Measurements from ENCODE around the gene LGALS9.

LGALS9 gene

DNA sequence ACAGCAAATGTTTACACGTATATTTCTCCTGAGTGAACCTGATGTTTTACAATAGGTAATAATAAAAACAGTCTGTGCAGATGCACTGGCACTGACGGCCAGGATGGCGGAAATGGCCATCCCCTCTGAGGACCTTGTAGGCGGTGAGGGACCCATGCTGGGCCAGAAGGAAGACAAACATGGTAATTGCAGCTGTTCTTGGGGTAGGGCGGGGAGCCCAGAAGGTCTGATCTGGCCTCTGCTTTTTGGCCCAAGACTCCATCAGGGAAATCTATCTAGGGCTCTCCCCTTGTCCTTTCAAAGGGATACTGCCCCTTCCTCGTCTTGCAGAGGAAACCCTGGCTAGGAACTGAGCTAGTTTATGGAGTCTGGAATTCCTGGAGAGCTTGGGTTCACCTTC, 7.4 kb upstream of the LGALS9 start:
- no peaks in the 10 kb centered on the region for H3K9me3 ChIP-seq (ENCODE audit: control insufficient read depth, insufficient read depth, low read depth, low read length)
- no peak overlapping the region for H3K27ac ChIP-seq (ENCODE audit: extremely low read depth, low read depth, low read length)
- no peak overlapping the region for H3K4me3 ChIP-seq (ENCODE audit: low read depth, low read length)
- ChIA-PET POLR2A (interaction anchor here (0.6 kb wide), 1 partner anchor 305 kb away, joined by 5 read pairs; no protein-coding TSS in a partner anchor), CTCF (interaction anchor here (0.6 to 3.0 kb wide), 4 partner anchors 27 to 407 kb away, joined by 3 to 16 read pairs (median 10); no protein-coding TSS in a partner anchor)
- no peaks in the 10 kb centered on the region for H3K4me1 ChIP-seq (ENCODE audit: control insufficient read depth, insufficient read depth, low read length)
- peaks cover 3 to 72% of the 10 kb centered on the region in 2 experiments; a peak in 2 of 3 replicates for H3K36me3 ChIP-seq (ENCODE audit: control insufficient read depth in 2 of 2, insufficient read depth in 1 of 2, low read length in 2 of 2)
- TF ChIP-seq MZF1 (tag by site-specific recombination; IDR thresholded peaks at IDR 0.05; ENCODE audit: borderline replicate concordance): no peak
- TF ChIP-seq ZSCAN30 (tag by site-specific recombination; IDR thresholded peaks at IDR 0.05): no peak
- TF ChIP-seq HOXA7 (CRISPR knock-in tag; IDR thresholded peaks at IDR 0.05; ENCODE audit: borderline replicate concordance): no peak

DNA sequence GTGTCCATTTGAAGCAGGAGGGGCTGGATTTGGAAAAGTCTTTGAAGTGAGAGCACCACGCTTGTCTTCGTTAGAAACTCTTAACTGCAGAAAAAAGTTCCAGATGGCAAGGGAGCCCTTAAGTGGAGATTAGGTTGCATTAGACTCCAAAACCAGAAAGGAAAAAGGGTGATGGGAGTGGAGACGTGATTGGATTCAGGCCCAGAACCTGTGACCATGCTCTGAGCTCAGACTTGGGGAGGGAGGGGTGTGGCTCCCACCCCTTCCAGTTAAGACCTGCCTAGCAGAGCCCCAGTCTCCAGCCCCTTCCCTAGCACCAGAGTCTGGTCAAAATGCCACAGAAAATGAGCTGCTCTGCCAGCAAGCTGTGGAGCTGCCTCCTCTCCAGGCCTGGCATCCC, 6.4 kb upstream of the LGALS9 start:
- Histone ChIP-seq H3K27ac (ENCODE audit: extremely low read depth, low read depth, low read length) (no peak overlapping the region), H3K36me3 (ENCODE audit: control insufficient read depth in 2 of 2, insufficient read depth in 1 of 2, low read length in 2 of 2) (peaks cover 0 to 66% of the 10 kb centered on the region in 2 experiments; a peak in 1 of 3 replicates), H3K4me1 (ENCODE audit: control insufficient read depth, insufficient read depth, low read length) (no peaks in the 10 kb centered on the region), H3K4me3 (ENCODE audit: low read depth, low read length) (no peak overlapping the region), H3K9me3 (ENCODE audit: control insufficient read depth, insufficient read depth, low read depth, low read length) (no peaks in the 10 kb centered on the region)
- TF ChIP-seq GLI4 (tag by site-specific recombination; IDR thresholded peaks at IDR 0.05): no peak
- TF ChIP-seq KLF1 (tag by site-specific recombination; IDR thresholded peaks at IDR 0.05): 0 out of 2 replicates have a peak, but pooled peaks have one; percentile 12
- TF ChIP-seq, protein P1, sequence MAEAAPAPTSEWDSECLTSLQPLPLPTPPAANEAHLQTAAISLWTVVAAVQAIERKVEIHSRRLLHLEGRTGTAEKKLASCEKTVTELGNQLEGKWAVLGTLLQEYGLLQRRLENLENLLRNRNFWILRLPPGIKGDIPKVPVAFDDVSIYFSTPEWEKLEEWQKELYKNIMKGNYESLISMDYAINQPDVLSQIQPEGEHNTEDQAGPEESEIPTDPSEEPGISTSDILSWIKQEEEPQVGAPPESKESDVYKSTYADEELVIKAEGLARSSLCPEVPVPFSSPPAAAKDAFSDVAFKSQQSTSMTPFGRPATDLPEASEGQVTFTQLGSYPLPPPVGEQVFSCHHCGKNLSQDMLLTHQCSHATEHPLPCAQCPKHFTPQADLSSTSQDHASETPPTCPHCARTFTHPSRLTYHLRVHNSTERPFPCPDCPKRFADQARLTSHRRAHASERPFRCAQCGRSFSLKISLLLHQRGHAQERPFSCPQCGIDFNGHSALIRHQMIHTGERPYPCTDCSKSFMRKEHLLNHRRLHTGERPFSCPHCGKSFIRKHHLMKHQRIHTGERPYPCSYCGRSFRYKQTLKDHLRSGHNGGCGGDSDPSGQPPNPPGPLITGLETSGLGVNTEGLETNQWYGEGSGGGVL (tag by site-specific recombination; IDR thresholded peaks at IDR 0.05): no peak
- no peak for TF ChIP-seq ZNF48 (tag by site-specific recombination; IDR thresholded peaks at IDR 0.05)
- no peak for TF ChIP-seq HOXA7 (CRISPR knock-in tag; IDR thresholded peaks at IDR 0.05; ENCODE audit: borderline replicate concordance)
- no peak for TF ChIP-seq ZBTB17 (tag by site-specific recombination; IDR thresholded peaks at IDR 0.05)
- no peak for TF ChIP-seq ZNF501 (tag by site-specific recombination; IDR thresholded peaks at IDR 0.05)
- no peak for TF ChIP-seq GLI2 (tag by site-specific recombination; IDR thresholded peaks at IDR 0.05; ENCODE audit: borderline replicate concordance, low read depth)
- ChIA-PET CTCF (interaction anchor here (0.6 to 1.2 kb wide), 3 partner anchors 22 to 70 kb away, joined by 3 to 4 read pairs (median 4); no protein-coding TSS in a partner anchor), POLR2A (no interaction called here)

DNA sequence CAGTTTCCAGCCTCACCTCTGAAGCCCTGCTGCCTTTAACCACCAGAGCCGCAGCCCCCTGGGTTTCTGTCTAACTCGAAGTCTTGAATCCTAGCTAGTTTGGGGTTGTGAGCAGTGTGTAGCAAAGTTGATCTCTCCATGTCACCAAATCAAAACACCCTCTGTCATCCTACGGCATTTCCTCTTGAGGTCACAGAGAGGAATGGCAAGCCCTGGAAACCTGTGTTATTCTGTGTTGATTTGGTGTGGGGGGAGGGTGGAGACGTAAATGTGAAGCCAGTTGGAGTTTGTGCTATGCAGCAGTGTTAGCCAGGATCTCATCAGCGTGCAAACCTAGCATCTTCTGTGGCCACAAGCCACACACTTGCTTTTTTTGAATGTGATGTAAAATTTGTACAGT, 5.1 kb upstream of the LGALS9 start:
- no peak for TF ChIP-seq ZBTB20 (tag by site-specific recombination; IDR thresholded peaks at IDR 0.05)
- no peak for TF ChIP-seq ZNF426 (tag by site-specific recombination; IDR thresholded peaks at IDR 0.05)
- no peak for TF ChIP-seq BCL11B (tag by site-specific recombination; IDR thresholded peaks at IDR 0.05; ENCODE audit: low read depth)
- no peak for TF ChIP-seq ZNF549 (tag by site-specific recombination; IDR thresholded peaks at IDR 0.05)
- no peak for TF ChIP-seq ZNF623 (tag by site-specific recombination; IDR thresholded peaks at IDR 0.05)
- TF ChIP-seq, protein P2, sequence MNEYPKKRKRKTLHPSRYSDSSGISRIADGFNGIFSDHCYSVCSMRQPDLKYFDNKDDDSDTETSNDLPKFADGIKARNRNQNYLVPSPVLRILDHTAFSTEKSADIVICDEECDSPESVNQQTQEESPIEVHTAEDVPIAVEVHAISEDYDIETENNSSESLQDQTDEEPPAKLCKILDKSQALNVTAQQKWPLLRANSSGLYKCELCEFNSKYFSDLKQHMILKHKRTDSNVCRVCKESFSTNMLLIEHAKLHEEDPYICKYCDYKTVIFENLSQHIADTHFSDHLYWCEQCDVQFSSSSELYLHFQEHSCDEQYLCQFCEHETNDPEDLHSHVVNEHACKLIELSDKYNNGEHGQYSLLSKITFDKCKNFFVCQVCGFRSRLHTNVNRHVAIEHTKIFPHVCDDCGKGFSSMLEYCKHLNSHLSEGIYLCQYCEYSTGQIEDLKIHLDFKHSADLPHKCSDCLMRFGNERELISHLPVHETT (tag by site-specific recombination; IDR thresholded peaks at IDR 0.05): no peak
- TF ChIP-seq SP3 (tag by site-specific recombination; IDR thresholded peaks at IDR 0.05): no peak
- no peak for TF ChIP-seq GLI2 (tag by site-specific recombination; IDR thresholded peaks at IDR 0.05; ENCODE audit: borderline replicate concordance, low read depth)
- no peak for TF ChIP-seq ZNF530 (tag by site-specific recombination; IDR thresholded peaks at IDR 0.05; ENCODE audit: low read depth)
- TF ChIP-seq ZSCAN30 (tag by site-specific recombination; IDR thresholded peaks at IDR 0.05): no peak
- TF ChIP-seq, protein P3, sequence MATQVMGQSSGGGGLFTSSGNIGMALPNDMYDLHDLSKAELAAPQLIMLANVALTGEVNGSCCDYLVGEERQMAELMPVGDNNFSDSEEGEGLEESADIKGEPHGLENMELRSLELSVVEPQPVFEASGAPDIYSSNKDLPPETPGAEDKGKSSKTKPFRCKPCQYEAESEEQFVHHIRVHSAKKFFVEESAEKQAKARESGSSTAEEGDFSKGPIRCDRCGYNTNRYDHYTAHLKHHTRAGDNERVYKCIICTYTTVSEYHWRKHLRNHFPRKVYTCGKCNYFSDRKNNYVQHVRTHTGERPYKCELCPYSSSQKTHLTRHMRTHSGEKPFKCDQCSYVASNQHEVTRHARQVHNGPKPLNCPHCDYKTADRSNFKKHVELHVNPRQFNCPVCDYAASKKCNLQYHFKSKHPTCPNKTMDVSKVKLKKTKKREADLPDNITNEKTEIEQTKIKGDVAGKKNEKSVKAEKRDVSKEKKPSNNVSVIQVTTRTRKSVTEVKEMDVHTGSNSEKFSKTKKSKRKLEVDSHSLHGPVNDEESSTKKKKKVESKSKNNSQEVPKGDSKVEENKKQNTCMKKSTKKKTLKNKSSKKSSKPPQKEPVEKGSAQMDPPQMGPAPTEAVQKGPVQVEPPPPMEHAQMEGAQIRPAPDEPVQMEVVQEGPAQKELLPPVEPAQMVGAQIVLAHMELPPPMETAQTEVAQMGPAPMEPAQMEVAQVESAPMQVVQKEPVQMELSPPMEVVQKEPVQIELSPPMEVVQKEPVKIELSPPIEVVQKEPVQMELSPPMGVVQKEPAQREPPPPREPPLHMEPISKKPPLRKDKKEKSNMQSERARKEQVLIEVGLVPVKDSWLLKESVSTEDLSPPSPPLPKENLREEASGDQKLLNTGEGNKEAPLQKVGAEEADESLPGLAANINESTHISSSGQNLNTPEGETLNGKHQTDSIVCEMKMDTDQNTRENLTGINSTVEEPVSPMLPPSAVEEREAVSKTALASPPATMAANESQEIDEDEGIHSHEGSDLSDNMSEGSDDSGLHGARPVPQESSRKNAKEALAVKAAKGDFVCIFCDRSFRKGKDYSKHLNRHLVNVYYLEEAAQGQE (tag by site-specific recombination; IDR thresholded peaks at IDR 0.05): no peak
- Histone ChIP-seq H3K4me1 (ENCODE audit: control insufficient read depth, insufficient read depth, low read length) (no peaks in the 10 kb centered on the region), H3K9me3 (ENCODE audit: control insufficient read depth, insufficient read depth, low read depth, low read length) (no peaks in the 10 kb centered on the region), H3K27ac (ENCODE audit: extremely low read depth, low read depth, low read length) (no peak overlapping the region), H3K4me3 (ENCODE audit: low read depth, low read length) (no peak overlapping the region), H3K36me3 (ENCODE audit: control insufficient read depth in 2 of 2, insufficient read depth in 1 of 2, low read length in 2 of 2) (peaks cover 0 to 56% of the 10 kb centered on the region in 2 experiments; a peak in 1 of 3 replicates)
- ChIA-PET CTCF (interaction anchor here (1.2 to 1.3 kb wide), 2 partner anchors 26 to 29 kb away, joined by 3 to 4 read pairs; no protein-coding TSS in a partner anchor), POLR2A (no interaction called here)

All from HEK293 (cell line).